HG03457 (cell line): ENCODE measurements around the gene ALKBH3.

Experiments
- ATAC-seq: cut with Tn5 transposase; IDR thresholded peaks from one replicate; pipeline ENCODE4 v1.9.1; 2021; ENCODE audit warnings: moderate number of reproducible peaks; ENCODE audit not compliant: unreplicated experiment

ALKBH3 gene

DNA sequence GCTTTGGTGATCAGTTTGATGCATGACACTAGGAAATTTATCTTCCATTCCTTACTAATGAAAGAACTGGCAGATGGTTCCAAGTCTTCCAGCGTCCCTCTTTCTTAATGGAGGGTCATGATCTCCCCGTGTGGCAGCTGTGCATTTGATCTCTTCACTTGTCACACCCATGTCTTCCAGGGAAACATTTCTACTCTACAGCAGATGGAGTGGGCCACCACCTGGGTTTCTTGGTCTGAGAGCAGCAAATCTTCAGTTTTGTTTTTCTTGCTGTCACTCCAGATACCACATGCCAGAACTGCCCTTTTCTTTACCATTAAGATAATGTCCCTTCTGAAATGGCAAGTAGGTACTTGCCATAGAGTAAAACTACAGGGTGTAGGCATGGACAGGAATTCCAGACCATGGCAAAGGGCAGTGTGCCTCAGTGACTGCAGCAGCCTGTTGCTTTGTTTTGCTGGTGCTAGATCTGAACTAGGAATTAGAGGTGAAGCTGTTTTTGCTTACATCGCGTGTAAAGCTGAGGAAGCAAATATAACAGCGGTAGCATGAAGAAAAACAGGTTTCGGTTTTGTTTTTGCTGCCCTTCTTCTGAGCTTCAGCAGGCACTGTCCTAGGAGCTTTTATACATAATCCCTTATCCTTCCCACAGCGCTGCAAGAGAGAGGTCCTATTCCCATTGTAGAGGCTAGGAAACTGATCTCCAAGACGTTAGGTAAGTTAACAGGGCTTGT is 41.1 kb downstream of the ALKBH3 start:
- no peak for ATAC-seq

DNA sequence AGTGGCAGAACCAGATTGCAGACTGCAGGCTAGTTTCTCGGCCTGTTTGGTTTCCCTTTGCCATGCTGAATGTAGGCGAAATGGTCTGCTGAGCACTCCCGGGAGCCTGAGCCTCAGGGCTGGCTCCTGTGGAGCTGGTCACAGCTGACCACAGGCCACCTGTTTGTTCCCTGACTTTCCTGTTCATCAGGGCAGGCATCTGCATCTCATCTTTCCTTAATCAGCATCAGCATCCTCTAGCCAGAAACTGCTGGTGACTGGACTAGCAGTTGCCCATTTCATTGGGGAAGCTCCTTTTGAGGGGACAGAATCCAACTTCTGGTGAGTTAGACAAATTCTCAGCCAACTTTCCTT is 41.6 kb downstream of the ALKBH3 start:
- ATAC-seq, result no peak

DNA sequence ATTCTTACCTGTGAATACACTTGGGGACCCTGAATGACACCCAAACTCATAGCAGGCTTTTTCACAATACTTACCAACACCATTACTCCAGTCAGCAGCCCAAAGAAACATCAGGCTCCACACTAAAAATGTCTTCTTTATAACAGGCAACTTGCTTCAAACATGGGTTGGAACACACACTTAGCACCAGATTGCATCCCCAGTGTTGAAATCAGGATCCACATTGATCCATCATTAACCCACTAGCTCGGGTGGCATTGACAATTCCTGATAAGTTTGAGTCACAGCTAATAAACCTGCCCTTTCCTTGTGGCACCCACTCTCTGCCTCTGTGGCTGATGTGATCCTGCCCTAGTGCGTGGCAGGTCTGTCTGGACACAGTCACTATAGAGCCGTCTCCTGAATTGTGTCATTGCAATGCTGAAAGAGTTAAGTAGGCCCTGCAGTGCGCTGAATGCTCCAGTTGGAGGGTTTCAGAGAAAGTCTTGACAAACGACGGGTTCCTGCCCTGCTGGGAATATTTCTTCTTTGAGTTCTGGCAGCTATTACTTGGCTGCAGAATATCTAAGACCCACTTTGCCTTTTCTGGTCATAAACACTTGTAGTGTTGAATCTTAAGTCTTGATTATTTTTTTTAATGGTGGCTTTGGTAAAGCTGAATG is 42.2 kb downstream of the ALKBH3 start:
- ATAC-seq, result no peak

- ATAC-seq, result no peak
Observed at GRCh38 chr11:43923406-43924111, 42.9 kb downstream of the ALKBH3 start.

DNA sequence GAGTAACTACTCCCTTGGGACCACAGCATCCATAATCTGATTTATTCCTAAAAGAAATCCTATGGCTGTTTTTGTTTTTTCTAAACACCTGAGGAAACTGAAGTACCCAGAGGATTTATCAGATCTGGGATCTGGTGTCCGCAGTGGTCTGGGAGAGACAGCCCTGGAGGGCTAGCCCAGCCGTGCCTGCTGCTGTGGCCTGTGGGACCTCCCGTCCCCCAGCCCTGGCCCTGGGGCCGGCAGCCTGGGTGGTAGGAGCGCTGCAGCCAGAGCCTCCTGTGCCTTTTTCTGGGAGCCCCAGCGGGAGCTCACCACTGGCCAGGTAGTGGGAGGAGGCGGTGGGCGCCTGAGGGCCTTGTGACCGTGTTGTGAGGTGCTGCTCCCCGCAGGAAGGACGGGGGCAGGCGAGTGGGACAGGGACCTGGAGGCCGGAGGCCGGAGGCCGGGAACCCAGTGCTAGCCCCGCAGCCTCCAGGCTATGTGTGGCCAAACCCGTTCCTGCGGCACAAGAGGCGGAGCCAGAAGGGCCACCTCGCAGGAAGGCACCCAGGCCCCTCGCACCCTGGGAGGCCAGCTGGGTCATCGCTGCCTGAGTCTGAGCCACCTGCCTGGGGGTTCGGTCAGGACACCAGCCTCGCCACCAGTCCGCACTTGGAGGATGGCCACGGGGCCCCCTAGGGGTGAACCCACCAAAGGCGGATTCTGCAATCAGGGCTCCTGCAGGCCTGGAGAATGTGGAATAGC is 43.7 kb downstream of the ALKBH3 start:
- ATAC-seq, result no peak

- ATAC-seq, result no peak
Observed at GRCh38 chr11:43925063-43925931, 44.7 kb downstream of the ALKBH3 start.

- ATAC-seq, result no peak
Observed at GRCh38 chr11:43925932-43926505, 45.4 kb downstream of the ALKBH3 start.

DNA sequence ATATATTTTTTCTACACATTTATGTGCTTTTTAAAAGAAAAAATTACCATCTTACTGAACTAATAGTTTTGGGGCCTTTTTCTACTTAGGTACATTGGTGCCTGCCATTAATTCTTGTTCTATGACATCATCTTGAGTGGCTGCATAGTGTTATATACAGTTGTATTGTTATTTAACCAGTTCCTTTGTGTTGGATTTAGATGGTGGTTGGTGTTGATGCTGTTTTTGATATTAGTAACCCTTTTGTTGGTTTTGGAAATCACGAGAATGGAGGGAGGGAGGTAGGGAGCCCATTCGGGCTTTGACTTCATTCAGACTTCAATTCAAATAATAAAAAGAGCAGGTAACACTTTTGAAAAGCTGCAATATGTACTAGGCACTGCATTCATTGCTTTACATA is 46.4 kb downstream of the ALKBH3 start:
- ATAC-seq, result no peak

DNA sequence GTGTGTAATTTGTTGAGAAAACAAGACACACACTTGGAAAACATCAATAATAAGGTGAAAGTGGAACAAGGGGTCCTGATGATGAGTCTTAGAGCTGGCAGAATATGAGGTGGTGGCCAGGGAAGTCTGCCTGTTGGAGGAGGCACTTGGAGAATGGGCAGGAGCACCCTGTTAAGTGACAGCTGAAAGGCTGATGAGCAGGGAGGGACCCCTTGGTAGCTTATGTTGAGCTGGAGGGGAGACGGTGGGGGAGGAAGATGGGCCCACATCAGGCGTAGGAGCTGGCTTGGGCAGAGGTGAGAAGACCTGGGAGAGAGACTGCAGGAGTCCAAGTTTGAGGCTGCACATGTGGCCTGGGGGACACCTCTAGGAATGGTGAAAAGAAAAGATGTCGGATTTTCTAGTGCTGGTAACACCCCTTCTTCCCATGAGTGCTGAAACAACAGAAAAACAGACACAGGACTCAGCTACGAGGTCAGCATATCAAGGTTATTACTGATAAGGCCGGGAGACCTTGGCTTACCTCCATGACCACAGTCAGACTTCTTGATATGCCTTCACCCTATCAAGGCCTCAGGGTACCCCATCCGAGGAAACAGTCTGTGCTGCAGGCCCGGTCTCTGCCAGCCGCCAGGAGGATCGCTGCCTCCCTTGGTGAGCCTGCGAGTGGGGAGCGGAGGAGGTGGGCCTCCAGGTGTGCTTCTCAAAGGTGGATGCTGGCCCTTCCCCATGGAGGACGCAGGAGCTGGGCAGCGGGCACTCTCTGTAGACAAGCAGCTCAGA is 47.5 kb downstream of the ALKBH3 start:
- ATAC-seq, result no peak

- no peak for ATAC-seq
Observed at GRCh38 chr11:43928721-43929120, 48.1 kb downstream of the ALKBH3 start.

DNA sequence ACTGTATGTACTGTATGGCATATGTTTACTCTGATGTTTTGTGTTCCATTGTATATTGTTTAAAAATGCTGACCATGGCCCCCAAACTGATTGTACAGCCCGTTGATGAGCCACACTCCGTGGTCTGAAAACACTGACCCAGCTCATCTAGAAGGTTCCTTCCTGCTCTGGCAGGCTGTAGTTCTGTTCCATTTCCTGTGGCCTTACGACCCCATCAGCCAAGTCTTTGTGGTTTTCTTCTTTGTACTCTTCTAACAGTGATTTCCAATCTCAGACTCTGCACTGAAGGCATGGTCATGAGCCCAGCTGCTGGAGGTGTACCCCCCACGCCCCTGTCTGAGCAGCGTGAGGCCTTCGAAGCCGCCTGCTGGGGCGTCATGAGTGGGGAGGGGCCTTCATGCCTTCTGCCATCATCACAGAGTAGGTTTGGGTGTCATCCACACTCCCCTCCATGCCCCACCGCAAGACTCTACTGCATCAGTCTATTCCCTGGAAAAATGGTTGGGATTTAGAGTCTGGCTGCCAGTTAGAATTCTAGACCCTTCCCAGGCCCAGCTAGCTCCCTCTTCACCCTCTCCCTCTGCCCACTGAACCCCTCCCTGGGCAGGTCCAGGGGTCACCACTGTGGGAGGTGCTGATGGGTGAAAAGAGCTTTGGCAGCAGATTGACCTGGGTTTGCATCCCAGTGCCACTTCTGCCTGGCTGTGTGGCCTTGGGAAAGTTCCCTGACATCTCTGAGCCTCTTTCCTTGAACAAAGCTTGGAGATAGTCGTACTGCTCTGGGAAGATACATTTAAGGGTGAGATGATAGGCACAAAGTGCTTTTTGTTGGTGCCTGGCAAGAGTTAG is 50.5 kb downstream of the ALKBH3 start:
- no peak for ATAC-seq

DNA sequence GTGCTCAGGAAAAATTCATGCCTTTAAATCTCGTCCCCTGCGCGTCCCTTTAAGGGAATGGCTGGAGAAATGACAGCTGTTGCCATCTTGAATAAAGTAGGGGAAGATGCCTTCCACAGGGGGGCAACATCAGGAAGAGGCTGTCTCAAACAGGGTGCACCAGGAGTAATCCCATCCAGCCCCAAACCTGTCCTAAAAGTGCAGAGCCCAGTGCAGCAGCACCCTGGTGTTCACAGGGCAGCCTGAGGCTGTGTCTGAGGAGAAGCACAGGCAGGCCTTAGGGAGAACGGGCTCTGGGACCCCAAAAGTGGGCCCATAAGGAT is 51.0 kb downstream of the ALKBH3 start:
- ATAC-seq, result no peak

- no peak for ATAC-seq
Observed at GRCh38 chr11:43933226-43933607, 52.6 kb downstream of the ALKBH3 start.

- ATAC-seq, result no peak
Observed at GRCh38 chr11:43933608-43934551, 53.2 kb downstream of the ALKBH3 start.

- ATAC-seq, result no peak
Observed at GRCh38 chr11:43934601-43935423, 54.2 kb downstream of the ALKBH3 start.

DNA sequence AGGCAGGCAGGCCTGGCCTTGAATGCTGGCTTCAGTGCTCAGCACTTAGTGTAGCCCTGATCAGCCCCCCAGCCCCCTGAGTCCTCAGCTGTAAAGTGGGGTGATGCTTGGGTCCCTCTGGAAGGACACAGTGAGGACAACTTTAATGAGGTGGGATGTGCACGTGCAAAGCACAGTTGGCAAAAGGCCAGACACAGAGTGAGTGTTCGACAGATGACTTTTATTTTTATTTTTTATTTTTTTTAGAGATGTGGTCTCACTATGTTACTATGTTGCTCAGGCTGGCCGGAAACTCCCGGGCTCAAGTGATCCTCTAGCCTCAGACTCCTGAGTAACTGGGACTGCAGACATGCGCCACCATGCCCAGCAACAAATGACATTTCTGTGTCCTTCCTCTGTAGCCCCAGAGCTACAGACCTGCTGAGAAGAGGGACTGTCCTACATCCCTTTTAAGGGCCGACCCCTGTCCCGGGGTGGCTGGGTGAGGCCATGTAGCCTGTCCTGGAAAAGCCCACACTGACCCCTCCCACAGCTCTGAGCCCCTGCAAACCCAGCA is 54.9 kb downstream of the ALKBH3 start:
- ATAC-seq, result no peak
